Medulla oblongata (tissue), 1 donor: ENCODE results near the gene HOTAIR.

ENCODE experiments used
- DNase-seq: peaks from one replicate; pipeline ENCODE4 v3.0.0-alpha.2; 2015; ENCODE audit errors: extremely low spot score

The HOTAIR gene

DNA sequence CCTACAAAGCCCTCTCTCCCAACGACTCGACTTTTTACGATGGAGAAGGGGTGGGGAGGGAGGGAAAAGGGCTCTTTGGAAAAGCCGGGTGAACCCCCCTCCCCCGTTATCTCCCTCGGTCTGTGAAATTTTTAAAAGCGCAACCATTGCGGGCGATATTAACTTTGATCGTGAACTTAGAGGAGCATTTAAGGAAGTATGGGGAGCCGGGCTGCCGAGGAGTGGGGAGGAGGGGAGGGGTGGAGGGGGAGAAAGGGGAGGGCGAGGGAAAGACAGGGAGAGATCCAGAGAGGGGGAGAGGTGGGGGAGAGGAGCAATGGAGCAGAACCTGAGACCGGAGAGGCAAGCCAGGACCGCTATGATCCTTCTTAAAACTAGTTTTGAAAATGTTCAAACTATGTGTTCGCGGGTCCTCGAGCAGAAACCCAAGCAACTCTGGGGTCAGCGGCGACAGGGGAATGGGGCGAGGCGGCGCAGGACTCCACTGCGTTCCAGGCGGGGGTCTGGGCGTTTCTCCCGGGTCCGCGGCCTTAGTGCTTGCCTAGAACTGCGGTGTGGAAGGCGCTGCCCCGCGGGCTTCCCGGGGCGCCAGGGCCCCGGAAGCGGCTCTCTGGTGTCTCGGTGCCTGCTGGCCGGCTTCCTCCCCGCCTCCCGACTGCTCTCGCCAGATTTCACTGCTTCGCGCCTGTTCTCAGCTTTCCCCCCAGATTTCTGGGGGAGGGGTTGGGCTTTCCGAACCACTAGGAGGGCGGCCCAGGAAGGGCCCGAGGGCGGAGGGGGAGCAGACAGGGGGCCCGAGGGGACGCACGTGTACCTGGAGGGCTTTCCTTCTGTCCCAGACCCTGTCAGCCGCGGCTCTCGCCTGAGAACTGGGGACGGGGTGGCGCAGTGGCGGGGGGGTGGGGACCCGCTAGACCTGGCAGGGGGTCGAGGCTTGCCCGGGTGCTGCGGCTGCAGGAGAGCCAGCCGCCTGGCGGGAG is at the start of gene HOTAIR:
HOTAIR (minus strand) TSS at position 871 of the 980 bp plus-strand sequence.
- no peak for DNase-seq

DNA sequence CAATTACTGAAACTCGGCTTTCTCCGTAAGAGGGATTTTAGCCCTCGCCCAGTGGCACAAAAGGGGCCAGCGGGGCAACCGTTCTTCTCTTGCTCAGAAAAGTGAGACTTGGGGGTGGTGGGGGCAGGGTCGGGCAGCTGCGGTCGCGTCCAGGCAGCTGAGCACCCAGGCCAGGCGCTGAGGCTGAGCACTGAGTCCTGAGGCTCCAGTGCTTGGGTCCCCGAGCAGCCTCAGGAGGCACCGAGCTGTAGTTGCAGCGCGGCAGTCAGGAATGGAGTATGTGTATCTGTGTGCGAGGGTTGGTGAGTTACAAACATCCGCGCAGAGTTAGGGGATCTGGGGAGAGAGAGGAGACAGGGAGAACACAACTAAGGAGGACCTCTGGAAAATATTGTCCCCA is 49.4 kb upstream of the HOTAIR start:
- no peak for DNase-seq

DNA sequence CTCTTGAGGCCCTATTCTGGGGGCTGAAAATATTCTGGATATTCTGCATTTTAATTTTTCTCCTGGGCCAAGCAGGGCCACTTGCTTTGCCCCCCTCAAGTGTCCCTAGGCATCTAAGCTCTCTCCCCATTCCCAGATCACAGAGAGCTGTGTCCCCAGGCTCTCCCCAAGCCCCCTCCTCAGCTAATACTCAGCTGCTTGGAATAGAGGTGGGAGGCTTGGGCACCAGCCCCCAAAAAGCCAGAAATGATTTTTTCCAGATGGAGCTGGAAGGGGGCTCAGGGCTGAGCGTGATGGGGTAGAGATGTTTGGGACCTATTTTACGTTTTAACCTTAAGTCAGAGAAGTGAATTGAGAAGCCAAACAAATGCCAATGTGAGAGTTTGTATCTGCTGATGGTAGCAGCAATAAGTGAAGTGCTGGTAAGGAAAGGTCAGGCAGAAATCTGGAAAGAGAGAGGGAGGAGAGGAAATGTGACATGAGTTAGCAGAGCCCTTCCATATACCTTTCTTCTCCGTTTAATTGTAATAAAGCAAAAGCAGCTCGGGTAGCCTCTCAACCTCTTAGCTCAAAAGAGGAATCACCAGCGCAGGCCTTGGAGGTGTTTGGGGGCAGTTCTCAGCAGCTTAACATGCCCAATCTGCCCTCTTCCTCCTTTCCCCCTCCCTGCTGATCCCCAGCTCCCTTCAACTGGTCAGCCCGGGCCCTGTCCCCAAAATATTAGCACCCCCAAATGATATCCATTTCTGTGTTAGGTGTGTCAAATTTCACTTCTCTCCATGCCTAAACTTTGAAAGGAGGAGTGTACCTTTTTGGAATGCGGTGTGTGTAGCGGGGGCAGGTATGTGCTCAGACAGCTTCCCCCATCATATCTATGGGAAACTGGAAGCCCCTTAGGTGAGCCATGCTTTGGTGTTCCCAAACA is 48.5 kb upstream of the HOTAIR start:
- DNase-seq = no peak

DNA sequence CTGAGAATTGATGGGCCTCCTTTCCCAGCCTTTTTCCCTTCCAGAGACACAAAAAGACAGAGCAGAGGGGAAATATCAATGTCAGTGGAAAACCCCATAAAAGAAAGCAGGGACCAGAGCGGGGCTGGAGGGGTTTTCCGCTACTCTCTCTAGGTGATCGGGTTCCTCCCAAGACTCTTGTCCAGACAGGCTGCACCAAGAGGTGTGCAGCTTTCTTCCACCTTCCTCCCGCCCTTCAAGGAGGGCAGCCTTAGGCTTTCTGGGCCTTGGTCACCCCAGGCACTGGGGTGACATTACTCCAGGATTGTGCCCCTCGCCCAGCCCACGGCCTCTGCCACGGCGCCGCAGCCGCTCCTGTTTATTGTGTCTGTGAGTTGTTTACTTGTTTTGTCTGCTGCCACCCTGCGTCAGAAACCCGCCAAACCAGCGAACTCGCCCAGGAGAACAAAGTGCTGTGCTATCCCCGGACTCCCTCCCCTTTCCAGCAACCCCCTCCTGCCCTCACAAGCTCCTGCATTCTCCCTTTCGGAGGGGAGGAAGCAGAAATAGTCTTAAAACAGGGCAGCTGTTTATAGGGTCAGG is 46.8 kb upstream of the HOTAIR start:
- peak; percentile 40 for DNase-seq

DNA sequence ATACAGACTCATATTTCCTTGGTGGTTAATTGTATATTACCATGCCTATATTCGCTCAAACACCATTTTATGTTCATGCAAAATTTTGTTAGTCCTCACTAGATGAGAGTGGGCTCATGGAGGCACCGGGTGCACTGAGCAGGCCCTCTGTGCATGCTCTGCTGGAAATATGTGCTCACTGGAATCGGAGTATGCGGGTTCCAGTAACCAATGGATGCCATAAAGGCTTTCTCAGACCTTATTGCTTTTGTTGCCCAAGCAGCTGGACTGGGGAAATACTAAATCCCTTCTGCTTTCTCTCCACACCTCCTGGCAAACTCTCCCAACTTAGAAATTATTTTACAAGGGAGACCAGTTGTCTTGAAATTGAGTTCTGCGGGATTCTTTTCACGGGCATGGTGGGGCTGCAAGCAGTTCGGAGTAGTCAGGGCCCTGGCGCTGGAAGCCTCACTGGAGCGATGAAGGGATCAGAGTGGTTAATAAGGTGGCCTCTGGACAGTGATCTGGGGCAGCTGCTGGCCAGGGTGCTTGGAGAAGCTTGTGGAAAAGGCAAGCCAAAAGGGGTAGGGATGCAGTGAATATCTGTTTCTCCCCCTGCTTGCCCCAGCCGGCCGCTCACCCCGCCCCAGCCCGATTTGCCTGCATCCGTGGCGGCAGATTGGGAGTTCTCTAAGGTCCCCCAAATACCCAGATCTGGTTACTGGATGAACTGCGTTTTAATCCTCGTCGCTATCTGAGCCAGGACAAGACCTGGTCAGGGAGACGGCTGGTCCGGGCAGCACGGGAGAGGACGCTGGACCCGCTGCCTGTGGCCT is 46.0 kb upstream of the HOTAIR start:
- no peak for DNase-seq

DNA sequence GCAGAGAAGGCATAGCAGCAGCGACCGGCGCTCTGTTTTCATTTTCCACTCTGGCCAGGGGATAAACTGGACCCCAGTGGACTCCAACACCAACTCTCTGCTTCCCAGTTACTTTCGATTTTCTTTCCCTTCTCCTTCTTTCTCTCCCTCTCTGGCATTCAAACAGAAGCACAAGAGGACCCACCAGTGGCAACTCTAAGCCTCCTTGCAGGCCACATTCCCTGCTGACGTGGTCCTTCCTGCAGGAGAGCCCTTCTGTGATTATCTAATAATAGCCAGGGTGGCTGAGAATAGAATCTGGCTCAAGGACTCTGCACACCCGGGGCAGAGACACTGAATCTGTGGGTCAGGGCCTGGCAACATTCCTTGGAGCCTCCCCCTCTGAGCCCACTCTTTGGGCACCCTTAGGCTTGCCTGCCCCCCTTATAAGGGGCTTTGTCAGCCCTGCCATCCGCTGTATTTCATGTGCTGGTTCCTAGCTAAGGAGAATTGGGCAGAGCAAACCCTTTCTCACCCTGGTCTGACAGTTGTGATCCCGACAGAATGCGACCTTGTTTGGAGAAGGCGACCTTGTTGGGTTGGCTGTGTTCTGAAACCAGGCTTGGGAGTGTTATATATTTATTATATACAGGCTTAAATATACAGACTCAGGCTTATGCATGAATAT is 45.3 kb upstream of the HOTAIR start:
- DNase-seq = no peak

DNA sequence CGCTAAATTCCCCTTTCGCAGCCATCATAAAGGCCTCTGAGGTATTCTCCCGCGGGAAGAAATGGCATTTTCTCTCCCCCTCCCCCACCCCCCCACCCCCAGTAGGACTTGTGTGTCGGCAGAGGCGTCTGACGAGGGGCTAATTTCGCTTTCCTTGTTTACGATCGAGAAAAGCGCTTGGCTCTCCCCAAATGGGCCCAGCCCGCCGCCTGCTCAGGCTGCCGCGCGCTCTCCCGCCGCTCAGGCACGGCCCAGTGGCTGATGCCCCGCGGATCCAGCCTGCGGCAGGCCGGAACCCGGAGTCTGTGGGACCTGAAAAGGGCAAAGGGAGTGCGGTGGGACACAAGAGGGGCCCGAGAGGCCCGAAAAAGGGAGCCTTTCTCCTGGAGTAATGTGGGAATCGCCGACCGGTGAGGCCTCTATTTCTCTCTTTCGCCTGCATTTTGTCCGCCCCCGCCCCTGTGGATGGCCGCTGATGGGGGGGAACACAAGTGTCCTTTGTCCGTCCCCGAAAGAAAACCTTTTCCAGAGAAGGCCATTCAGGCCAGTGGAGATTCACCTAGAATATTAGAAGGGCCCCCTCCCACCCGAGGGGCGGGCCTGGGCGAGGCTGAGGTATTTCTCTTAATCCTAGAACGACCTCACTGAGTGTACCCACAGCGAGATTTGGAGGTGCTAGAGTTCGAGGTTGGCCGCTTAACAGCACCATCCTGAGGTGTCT is 44.5 kb upstream of the HOTAIR start:
- no peak for DNase-seq

DNA sequence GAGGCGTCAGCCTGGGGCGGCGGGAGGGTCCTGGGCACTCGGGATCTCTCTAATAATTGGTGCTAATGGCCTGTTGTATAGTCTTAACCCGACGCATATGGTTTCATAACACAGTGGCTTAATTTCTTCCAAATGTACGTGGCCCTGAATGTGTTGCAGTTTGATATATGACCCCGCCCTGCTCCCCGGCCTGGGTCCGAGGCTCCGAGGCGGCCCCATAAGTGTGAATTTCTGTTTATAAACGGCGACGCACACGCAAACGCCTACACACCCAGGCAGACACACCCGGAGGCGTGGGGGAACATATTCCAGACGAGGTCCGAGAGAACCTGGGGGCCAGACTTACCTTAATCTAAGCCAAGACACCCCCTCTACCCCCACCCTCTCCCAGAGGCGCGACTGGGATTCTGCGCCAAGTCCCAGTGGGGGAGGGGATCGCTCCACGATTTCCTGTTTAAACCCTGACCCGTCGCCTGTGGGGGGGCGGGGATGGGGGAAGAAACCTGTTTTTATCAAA is 43.8 kb upstream of the HOTAIR start:
- DNase-seq = no peak

DNA sequence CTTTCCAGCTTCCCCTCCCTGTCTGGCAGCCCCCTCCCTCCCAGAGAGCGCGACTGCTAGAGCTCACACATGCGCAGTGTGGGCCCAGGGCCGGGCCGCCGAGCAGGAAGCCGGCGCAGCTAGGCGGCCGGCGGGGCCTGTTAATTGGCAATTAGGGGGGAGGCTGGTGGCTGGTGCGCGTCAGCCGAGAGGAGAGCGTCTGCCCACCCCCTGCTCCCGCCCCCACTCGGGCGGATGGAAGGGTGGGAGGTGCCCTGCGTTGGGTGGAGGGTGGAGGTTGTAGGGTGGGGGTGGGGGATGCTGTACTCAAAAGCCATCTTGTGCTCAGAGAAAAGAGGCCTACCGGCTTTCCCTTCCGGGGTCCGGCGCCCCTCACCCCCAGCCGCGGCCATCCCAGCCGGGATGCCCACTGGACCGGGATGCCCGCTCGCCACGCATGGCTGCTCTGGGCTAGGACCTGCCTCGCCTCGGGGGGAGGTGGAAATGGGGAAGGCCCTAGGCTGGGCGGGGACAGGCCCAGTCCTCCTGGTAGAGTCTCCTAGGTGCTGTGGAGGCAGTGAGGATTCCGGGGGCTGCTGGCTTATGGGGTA is 43.2 kb upstream of the HOTAIR start:
- DNase-seq = peak; percentile 88

DNA sequence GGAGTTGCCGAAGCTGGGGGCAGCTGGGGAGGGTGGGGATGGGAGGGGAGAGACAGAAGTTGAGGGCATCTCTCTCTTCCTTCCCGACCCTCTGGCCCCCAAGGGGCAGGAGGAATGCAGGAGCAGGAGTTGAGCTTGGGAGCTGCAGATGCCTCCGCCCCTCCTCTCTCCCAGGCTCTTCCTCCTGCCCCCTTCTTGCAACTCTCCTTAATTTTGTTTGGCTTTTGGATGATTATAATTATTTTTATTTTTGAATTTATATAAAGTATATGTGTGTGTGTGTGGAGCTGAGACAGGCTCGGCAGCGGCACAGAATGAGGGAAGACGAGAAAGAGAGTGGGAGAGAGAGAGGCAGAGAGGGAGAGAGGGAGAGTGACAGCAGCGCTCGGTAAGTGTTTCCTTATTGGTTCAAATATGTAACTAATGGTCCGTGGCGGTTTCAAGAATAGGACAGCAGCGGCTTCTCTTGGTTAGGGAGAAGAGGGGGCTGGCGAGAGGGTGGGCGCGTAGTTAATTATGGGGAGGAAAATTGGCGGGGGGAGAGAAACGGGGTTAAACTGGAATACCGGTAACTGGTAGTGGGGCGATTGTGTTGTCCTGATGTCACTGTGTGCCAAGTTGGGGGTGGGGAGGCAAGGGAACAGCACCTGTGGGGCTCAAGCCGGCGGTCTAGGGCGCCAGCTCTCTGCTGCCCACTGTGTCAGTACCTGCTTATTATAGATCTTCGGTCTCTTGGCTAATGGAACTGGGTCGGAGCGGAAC is 42.5 kb upstream of the HOTAIR start:
- DNase-seq = no peak

DNA sequence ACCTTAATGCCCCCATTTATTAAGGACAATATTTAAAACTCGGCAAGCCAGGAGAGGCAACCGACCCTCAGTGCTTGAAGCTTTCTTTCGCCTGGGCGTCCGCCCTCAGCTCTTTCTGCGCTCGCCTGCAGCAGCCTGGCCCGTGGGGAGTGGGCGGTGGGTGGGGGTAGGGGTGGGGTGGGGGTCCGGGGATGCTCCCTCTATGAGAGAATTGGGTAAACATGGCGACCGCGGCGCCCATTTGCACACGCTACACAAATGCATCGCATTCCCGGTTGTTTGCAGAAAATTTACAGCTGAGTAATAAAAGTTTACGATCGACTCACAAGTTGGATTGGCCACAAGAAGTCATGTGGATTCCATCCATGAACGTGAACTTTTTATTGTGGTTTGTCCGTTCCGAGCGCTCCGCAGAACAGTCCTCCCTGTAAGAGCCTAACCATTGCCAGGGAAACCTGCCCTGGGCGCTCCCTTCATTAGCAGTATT is 41.8 kb upstream of the HOTAIR start:
- DNase-seq = no peak

DNA sequence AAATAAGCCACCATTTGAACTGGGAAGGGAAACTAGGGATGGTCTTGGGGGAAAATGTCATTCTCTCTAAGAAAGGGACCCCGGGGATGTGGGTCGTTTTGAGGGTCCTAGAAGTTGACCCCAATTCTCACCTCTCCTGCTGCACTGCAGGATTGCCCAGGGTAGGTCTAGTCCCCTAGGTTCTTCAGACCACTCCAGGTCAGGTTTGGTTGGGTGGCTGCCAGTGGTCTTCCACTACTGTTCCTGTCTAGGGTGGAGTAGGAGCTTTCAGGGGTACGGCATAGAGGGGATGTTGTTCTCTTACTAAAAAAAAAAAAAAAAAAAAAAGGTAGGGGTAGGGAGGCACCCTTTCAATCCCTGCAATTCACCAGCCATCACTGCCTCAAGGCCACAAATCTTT is 41.3 kb upstream of the HOTAIR start:
- DNase-seq = no peak

DNA sequence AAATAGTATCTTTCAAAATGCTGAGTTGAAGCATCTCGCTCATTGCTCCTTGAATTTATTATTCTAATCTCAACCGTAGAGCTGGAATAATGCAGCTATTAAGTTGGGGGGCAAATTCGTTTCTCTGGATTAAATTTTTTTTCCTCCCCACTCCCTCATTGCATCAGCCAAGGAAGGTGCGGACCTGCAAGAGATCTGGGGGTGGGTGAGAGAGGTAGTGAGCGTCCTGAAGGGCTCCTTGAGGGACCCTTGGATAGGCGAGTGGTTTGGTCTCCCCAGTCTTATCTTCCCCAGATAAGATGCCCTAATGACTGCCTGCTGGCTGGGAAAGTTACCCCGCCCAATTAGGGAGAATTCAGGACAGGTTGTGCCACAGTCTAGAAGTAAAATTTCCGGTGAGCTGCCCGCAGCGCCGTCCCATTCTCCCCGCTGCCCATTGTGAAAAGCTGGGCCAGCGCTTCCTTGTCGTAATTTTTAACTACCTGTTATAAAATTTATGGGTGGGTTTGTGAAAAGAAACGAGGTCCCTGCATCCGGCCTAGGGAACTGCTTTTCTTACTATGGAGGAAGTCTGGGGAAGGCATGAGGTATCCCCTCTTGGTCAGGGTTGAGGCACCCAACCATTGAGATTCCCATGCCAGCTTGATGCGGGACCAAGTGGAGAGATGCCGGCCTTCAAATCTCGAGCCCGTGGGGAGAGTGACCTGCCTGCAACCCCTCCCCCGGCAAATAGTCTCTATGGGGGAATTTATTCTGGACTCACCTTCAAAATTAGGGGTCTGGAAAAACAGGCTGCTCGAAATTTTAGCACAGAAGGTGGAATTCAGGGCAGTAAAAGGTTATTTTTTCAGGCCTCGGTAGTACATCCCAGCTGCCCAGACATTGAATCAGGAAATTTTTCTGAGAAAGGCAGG is 40.5 kb upstream of the HOTAIR start:
- DNase-seq = no peak

DNA sequence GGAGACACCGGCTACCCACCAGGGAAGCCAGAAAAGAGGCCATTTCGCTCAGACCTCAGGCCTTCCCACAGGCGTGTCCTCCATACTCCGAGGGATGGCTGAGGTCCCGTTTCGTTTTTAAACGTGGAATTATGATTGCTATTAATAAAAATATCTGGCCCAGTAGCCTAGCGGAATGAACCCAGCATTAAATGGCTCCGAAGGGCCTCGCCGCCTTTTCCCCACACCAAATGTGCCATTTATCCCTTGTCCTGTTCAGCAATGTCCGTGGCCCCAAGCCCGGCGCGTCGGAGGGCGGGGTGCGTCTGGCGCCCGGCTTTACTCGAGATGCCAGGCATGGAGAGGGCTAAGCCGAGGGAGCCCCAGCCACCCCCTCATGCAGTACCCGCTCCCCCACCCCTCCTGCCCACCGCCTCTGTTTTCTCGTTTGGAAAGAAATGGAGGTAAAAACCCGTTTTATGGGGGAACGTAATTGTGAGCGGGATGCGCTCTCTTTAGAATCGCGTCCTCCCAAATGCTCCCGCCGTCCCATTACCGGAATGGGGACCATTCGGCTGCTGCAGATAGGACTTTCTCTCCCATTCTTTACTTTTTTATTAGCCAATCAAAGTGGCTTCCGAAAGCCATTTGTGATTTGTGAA is 39.7 kb upstream of the HOTAIR start:
- DNase-seq = no peak

DNA sequence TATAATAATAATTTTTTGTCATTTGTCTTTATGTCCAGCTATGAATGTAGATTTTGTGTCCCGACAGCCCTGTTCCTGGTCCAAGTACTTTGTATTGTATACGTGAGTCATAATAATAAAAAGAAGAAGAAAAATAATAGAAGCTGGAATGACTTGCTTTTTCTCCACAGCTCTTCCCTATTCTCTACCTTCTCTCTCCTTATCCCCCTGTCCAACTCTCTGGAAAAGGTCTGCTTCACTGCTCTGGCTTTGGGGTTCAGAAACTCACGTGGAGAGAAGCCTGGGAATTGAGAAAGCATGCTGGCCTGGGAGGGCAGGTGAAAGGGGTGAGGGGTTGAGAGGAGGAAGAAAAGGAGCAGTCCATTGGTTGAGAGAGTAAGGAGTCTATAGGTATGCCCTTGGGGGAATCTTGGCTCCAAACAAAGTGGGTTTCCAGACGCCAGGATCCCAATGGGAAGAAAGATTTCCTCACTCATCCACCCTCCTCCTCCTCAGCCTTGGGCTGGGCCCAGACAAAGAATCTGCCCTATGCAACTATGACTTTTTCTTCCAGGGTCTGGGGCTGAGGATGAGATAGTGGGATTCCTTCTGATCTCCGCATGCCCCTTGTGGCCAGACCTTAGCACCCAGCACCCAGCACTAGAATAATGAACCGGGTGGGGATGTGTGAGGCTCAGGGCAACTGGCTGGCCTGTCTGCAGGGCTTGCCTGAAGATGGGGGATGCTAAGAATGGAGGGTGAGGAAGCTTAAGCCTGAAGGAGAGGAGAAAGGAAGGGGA is 38.1 kb upstream of the HOTAIR start:
- DNase-seq = no peak
